GM10847 (cell line): Measurements from ENCODE around the gene COL5A1.

ENCODE experiments used
- POLR2A ChIP-seq: IDR thresholded peaks from 2 replicates; pipeline ENCODE4 v1.6.1; 2011; ENCODE audit not compliant: insufficient read length; ENCODE audit errors: extremely low read depth

The COL5A1 gene

DNA sequence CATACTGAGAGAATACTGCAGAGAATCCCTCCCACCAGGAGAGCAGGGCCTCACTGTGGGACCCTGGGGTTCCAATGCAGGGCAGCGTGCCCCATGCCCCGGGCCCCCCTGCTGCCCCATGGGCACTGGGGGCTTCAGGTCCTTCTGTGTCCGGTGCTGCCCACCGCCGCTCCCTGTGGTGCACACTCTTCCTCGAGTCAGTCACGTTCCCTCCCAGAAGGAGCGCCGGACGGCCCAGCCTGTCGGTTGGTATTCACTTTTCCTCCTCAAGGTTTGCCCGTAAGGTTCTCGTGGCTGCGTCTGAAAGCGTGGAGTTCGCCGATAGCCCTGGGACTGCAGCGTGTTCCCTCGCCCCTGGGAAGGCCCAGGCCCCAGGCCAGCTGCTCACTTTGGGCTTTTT lies 190.9 kb downstream of the COL5A1 start:
- TF ChIP-seq POLR2A = no peak

DNA sequence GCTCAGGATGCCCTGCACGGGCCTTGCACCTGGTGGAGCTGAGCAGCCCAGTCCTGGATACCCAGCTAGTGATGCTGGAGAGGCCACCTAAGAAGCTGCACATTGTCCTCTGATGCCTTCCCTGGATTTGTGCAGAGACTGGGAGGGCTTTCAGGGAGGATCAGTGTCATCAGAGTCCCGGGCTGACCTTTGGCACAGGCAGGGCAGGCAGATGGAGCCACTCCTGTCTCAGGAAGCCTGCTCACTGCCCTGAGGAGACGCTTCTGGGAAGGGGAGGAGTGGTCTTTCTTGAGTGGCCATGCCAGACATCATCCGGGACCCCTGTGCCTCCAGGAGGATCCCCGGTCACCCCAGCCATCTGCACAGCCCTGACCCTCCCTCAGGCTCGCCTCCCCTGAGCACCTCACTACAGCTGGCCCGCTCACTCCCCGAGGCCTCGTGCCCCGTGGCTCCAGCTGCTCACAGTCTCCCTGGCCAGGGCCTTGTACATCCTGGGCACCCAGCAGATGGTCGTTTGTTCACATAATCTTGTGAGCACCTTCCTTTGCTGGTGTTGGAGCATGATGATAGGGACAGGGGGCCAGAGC lies 191.8 kb downstream of the COL5A1 start:
- TF ChIP-seq POLR2A = no peak

DNA sequence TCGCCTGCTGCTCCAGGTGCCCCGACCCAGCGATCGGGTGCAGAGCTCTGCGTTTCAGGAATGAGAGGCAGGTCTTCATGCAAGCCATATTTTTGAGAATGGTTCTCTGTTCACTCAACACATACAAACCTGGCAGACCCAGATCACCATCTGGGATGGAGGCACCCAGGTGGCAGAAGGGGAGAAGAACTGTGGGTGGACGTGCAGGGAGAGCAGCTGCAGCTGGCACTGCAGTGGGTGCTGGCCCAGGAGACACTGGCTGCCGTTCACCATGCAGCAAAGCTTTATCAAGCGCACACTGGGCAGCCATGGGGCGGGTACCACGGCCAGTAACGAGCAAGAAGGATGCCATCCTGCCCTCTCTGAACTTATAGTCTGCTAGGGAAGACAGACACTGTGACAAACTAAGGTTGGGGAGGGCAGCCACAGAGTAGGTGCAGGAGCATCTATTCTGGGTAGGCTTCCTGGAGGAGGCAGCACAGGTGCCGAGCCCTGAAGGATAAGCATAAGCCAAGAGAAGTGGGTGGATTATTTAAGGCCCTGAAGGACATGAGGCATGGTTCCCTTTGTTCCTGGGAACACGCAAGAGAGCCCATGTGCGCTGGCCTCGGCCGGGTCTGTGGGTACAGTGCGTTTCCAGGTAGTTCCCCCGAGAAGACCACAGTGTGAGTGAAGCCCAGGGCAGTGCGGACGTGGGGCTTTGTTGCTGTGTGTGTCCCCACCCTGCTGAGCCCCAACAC lies 192.8 kb downstream of the COL5A1 start:
- no peak for TF ChIP-seq POLR2A

DNA sequence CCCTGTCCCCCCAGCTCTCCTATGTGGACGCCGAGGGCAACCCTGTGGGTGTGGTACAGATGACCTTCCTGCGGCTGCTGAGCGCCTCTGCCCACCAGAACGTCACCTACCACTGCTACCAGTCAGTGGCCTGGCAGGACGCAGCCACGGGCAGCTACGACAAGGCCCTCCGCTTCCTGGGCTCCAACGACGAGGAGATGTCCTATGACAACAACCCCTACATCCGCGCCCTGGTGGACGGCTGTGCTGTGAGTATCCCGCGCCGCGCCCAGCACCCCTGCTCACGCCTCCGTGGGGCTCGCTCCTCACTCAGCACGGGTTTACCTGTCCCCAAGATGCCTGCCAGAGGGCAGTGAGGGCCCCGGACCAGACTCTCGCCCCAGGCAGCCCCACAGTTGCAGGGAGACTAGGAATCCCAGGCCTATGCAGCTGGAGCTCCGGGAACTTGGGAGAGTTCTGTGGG lies 193.4 kb downstream of the COL5A1 start:
- TF ChIP-seq POLR2A = no peak

DNA sequence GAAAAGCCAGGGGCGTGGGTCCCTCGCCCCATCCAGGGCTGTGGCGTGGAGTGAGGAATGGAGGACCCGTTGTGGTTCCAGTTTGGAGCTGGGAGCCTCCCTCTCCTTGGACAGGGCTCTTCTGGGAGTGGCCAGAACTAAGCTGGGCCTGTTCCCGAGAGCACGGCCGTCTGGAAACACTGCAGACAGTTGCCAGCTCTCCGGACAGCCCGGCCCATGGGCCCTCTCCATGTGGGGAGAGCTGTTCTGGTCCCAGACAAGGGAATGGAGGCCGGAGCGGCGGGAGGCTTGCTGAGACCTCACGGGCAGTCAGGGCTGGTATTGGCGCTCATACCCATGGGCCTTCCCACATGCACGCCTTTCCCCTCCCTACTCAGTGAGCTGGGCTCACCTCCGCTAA lies 193.8 kb downstream of the COL5A1 start:
- TF ChIP-seq POLR2A = no peak

DNA sequence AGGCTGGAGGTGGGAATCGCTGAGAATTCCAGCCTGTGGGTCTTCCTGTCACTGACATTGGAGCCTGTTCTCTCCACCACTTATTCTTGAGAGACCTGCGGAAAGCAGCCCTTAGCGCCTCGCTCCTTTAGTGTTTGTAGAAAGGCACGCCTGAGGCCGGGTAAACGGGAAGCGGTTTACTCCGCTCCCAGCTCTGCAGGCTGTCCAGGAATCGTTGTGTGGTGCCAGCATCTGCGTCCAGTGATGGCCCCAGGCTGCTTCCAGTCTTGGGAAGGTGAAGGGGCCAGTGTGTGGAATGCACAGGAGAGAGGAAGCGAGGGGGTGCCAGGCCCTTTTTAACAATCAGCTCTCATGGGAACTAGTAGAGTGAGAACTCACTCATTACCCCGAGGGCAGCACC lies 194.4 kb downstream of the COL5A1 start:
- no peak for TF ChIP-seq POLR2A

DNA sequence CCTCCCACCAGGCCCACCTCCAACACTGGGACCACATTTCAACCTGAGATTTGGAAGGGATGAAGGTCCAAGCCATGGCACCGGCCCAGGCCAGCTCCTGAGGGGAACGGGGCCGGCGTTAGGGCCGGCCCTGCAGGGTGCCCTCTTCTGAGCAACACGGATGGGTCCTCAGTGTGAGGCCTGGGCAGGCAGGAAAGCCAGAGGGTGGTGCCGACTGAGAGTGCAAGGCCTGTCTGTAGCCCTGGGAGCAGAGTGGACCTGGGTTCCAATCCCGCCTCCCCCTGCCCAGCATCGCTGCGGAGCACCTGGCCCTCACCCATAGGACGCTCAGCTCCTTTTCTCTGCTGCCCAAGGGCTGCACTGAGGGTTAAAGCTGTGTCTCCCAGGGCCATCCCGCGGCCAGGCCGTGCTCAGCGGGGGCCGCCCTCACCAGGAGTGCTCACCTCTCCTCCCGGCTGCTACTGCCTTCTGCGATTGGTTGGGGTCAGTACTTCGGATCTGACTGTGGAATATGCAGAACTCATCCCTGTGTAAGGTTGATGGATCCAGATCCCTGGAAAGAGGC lies 194.9 kb downstream of the COL5A1 start:
- no peak for TF ChIP-seq POLR2A

DNA sequence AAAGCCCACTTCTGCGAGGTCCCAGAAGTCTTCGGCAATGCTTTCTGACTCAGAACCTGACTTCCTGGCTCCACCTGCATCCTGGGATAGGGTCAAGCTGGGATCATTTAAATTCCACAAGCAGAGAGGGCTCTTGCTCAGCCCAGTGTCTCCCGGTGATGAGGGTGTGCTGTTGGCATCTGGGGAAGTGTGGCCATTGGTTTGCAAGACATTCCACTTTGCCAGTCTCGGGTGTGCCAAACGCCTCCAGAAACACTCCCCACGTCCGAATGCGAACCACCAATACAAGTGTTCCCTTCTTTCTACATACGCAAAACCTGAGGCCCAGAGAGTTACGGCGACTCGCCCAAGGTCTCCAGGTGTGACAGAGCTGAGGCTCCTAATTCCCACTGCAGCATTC lies 195.9 kb downstream of the COL5A1 start:
- no peak for TF ChIP-seq POLR2A

DNA sequence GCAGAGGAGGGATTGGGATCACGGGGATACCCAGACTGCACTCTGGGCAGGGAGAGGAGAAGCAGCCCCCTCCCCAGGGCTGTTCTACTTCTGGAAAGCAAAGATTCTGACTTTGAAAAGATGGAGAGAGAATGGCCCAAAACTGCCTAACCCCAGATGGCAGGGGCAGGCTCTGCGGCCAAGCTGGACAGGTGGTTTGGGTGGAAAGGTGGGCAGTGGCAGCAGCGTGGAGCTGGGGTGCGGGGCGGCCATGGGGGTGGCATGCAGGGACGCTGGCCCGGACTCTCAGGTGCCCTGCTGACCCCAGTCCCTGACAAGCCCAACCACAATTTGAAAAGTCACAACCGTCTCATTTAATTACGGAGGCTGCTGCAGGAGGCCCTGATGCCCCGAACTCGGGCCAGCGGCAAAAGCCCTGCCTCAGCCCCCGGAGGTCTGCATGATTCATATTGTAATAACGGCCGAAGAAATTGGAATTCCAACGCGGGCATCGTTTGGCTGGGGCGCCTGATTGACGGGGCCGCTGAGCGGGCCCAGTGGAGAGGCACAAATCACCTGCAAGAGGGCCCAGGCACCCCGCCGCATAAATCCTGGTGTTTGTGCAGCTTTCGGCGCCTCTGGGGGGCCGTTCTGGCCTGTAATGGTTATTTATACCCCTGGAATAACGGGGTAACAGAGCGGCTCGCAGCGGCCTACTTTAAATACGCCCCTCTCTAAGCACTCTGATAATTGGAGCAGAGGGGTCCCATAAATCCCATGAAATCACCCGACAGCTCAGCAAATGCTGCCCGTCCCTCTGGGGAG lies 197.2 kb downstream of the COL5A1 start:
- no peak for TF ChIP-seq POLR2A

DNA sequence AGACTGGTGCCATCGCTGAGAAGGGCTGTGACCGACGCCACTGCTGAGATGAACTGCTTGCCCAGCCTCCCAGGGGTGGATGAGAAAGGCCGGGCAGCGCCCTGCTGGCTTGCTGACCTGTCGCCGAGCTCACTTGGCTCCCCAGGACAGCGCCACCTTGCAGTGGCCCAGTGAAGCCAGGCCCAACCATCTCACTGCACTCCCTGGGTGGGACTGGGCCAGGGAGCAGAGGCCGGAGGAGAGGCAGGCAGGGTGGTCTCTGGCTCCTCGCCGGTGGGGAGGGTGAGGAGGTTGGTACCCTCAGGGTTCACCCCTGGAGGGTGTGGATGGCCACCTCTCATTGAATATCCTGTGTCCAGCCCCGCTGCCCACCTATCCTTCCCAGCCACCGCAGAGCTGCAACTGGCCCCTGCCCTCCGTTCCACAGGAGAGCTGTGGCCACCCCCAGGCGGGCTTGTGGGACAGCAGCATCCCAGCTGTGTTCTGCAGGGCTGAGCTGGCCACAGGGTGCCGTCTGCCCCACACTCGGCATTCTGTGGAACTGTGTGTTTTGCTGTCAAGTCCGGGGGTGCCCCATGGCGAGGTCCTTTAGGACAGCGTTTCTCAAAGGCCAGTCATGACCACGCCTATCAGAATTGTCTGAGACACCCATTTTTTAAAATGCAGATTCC lies 198.0 kb downstream of the COL5A1 start:
- no peak for TF ChIP-seq POLR2A

DNA sequence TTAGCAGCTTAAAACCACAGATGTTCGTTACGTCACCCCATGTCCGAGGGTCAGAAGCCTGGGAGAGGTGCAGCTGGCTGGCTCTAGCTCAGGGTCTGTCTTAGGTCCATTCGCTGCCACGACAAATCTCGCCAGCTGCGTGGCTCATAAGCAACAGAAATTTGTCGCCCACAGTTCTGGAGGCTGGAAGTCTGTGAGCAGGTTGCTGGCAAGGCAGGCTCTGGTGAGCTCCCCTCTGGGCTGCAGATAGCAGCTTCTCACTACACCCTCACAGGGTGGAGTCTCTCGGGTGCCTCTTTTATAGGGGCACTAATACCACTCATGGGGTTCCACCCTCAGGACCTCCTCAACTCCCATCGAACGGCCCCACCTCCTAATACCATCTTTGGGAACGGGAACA lies 198.9 kb downstream of the COL5A1 start:
- no peak for TF ChIP-seq POLR2A

DNA sequence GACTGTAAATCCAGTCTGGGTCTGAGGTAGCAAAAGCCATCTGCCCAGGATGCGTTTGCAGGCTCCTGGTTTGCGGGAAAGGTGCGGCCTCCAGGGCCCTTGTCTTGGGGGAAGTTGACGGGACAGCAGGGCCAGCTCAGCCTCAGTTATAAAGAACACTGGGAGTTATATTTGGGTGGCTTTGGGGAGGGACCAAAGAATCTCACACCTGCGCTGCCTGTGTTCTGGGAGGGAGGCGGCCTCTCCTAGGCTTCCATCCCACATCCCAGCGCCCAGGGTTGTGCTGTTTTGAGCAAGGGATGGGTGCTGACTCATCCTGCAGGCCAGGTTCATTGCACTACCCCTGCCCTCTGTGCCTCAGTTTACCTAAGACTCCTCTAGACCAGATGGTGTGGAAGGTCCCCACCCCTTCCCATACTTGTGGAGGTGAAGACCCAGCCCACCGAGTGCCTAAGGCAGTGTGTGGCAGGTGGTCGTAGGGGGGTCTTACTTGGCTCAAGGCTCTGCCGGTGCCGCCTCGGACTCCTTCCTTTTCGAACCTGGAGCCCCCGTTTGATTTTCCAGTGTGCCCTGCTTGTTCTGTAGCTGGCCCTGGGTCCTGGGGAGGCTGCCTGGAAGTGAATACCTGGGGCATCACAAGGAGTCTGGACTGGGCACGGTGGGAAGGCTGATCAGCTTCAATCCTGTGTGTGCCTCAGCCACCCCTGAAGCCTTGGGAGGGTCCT lies 199.7 kb downstream of the COL5A1 start:
- TF ChIP-seq POLR2A = no peak

DNA sequence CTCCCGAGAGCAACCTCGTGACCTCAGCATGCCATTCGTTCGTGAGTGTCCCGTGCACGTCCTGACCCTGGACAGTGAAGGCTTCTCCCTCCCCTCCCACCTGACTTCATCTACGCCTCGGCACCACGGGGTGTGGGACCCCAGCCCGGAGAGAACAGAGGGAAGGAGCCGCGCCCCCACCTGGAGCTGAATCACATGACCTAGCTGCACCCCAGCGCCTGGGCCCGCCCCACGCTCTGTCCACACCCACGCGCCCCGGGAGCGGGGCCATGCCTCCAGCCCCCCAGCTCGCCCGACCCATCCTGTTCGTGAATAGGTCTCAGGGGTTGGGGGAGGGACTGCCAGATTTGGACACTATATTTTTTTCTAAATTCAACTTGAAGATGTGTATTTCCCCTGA lies 200.7 kb downstream of the COL5A1 start:
- TF ChIP-seq POLR2A = no peak

DNA sequence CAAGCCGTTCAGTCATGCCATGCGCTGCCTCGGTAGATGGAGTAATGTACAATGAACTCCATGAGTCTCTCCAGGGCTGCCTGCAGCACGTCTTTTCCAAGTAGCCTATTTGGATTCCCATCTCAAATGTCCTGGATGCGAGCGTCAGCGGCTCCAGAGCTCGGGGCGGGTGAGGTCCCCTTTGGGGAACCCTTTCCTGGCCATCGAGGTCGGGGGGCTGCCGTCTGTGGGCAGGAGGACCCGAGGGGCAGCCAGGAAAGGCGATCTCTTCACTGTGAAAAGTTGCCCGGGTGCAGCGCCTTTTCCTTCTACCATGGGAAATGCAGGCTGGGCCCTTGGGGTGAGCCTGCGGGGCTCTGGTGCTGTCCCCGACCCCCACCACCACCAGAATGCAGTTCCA lies 202.1 kb downstream of the COL5A1 start:
- TF ChIP-seq POLR2A = no peak

DNA sequence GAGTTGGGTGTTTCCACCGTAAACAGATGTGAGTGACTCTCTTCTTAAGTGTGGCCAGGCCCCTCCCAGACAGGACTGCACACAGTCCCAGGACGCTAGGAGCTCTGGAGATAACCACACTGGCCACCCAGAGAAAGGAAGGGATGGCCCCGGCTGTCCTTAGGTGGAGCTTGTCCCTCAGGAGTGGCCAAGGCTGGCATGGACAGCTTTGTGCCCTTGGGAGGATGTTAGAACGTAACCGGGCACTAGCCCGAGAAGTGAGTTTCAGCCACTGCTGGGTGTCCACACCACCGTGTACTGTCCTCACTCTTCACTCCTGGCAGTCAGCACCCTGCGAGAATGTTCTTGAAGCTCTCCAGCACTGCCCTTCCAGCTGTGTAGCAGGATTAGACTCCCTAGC lies 203.2 kb downstream of the COL5A1 start:
- TF ChIP-seq POLR2A = no peak

DNA sequence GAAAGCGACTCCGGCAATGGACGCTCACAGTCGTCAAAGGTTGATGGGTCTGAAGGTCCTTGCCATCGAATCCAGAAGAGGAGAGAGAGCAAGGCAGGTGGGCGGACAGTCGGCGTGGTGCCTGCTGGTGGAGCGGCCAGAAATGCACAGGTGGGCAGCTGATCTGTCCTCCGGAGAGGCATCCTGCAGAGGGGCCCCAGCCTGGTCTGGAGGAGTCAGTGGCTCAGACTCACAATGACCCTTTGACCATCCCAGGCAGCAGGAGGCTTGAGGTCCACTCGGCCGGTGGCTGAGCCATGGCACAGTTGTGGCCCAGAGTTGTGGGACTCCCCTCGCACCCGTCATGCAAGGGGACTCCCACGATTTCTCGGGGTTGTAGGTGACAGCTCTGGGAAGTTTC lies 204.6 kb downstream of the COL5A1 start:
- TF ChIP-seq POLR2A = no peak
